NCI-H226 (cell line): ENCODE data around the gene OR14K1.
"Not testable (repeated sequence)": the region's sequence is repeated elsewhere in the genome, so short reads cannot be mapped to it uniquely, and the experiment has no call there.

Experiments
- DNase-seq: peaks from one replicate; pipeline ENCODE4 v3.0.0-alpha.2; 2015

OR14K1 gene, protein sequence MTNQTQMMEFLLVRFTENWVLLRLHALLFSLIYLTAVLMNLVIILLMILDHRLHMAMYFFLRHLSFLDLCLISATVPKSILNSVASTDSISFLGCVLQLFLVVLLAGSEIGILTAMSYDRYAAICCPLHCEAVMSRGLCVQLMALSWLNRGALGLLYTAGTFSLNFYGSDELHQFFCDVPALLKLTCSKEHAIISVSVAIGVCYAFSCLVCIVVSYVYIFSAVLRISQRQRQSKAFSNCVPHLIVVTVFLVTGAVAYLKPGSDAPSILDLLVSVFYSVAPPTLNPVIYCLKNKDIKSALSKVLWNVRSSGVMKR

DNA sequence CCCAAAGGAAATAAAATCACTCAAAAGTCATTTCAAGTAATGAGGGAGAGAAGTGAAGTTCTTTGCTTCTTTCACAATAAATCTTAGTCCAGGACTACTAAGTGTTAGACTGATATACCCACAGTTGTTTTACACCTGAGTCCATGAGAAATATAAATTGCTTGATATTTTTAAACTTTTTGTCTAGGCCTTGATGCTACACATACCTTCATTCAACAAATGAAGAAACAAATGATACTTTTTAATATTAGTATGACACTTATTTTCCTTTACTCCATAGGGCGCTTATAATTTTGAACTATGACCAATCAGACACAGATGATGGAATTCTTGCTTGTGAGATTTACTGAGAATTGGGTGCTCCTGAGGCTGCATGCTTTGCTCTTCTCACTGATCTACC is at the start of gene OR14K1:
TSS of gene OR14K1 (plus strand) at position 301 of the 400 bp plus-strand sequence. CDS start at position 301, 0 bp downstream.
- DNase-seq, result no peak

DNA sequence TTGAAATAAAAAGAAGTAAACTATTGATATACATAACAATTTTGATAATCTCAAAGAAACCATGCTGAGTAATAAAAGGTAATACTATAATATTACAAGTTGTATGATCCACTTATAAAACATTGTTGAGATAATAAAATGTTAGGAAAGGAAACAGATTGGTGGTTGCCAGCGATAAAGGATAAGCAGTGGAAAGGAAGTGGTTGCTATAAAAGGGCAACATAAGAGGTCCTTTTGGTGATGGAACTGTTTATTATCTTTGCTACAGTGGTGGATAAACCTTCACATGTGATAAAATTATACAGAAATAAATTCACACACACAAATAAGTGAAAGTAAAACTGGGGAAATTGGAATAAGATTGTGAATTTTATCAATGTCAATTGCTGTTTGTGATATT is 37.1 kb upstream of the OR14K1 start:
- DNase-seq, result no peak

DNA sequence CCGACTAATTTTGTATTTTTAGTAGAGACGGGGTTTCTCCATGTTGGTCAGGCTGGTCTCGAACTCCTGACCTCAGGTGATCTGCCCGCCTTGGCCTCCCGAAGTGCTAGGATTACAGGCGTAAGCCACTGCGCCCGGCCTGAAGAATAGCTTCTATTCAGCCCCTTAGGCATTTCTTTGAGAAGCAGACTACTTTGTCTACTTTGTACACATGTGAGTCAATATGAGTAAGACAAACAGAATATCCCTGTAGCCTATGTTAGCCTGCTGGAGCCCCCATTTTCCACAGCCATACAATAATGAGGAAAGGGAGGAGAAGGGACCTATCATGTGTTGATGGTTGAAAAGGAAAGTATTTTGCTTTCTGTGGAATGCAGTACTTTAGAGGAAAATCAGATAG is 27.7 kb upstream of the OR14K1 start:
- DNase-seq, result not testable (repeated sequence)

DNA sequence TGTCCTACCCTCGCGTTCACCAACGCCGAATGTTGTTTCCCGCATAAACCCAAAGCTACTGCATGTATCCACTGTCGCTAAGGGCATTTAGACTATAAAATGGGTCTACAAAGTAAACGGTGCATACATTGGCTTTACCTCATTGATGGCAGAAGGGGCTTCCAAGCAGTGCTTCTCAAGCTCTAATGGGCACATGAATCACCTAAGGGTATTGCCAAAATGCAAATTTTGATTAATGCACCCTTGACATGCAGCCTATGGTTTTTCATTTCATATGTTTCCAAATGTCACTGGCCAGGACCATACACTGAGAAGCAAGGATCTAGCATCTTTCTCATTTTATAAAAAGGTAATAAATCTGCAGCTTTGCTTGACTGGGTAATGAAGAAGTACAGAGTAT is 24.7 kb upstream of the OR14K1 start:
- DNase-seq, result no peak

DNA sequence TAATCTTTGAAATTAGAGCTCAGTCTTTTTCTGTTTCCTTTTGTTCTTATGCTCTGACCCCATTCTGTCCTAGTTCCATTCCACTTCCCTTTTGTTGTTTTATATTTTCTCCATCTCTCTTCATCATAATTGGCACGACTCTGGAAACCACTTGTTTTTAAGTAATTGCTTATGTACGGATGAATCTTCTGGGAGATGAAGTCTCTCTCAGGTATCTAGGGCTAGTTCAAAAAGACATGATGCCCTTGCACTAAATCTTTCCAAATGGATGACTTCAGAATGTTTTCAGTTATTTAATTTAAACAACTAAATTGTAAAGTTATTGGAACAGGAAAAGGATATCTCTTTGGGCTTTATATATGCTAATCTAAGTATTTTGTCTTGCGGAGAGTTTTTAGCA is 21.9 kb upstream of the OR14K1 start, which contains the start of gene OR6F1:
TSS of gene OR6F1 (minus strand) at position 101 of the 400 bp plus-strand sequence. CDS start 3,891 bp downstream, outside the sequence.
- no peak for DNase-seq

DNA sequence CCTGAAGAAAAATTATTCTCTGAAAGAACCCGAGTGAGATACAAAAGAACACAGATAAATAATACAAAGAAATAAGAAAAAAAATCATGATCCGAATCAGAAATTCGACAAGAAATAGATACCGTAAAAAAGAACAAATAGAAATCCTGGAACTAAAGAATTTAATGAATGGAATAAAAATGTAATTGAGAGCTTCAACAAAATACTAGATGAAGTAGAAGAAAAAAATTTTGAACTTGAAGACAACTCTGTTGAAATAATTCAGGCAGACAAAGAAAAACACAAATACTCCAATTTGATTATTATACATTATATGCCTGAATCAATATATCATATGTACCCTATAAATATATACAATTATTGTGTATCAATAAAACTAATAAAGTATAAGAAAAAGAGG is 17.2 kb upstream of the OR14K1 start:
- no peak for DNase-seq

DNA sequence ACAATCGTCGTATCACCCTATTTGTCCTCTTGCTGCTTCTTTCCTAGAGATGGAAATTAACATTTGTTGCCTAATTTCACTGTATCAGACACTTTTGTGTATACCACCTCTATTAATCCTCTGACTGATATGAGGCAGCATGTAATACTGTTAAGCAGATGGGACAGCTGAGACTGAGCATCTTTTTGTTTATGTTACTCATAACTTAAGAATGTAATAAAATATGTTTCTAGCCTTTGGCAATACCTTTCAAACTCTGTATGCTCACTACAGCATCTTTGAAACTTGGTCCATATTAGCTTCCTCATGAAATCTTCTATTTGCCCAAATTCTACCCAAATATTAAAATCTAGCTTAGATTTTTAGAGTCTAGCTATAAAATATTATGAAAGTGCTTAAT is 2.3 kb downstream of the OR14K1 start:
- peak; percentile 82 for DNase-seq

DNA sequence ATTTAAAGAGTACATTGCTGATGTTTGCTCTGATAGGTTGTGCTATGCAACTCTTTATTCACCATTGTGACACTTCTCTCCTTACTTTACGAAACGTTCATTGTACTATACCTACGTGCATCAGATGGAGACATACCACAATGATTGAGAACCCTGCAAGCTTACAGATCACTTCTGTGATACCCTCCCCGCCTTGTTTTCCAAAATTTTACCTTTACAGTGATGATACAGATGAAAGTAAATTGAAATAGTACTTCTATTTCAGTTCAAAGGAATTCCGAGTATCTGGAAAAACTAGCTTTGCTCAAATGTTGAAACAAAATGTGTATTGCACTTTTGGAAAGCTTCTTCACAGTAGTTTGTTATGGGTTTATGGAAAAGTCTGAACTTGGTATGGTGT is 3.3 kb downstream of the OR14K1 start:
- DNase-seq, result no peak

DNA sequence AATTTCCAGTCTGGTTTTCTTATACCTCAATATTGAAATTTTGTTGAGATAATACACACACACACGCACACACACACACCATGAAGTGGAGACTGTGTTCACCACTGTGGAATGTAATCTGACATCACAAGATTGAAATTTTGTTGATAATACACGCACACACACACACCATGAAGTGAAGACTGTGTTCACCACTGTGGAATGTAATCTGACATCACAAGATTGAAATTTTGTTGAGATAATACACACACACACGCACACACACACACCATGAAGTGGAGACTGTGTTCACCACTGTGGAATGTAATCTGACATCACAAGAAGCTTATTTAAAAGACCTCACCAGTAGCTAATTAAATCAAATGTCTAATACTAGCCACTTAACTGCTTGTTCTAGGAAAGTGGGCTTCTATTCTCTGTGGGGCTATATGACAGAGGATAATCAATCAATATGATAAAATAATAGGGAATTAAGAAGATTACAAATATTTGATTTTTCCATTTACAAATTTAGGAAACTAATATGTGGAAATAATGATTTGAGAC is 3.9 kb downstream of the OR14K1 start:
- peak; percentile 95 for DNase-seq

DNA sequence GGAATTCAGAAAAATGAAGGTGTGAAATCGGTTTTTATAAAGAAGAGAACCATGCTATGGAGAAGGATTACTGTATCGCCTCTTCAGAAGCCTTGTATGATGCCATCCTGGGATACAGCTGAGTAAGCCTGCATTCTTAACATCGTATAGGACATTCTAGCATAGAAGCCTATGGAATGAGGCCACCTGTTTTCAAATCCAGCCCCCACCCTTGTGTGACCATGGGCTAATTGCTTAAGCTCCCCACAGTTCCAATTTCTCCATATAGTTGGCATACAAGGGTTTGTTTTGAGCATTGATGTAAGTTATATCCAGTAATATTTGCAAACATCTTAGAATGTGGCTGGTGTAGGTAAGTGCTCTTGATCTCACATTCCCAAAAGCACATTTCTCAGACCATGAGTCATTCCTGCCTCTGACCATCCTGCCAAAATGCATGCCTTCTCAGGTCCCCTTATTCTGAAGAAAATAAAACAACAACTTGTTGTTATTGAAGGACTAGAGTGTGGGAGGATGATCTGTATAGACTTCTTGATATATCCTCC is 8.0 kb downstream of the OR14K1 start:
- DNase-seq, result peak; percentile 96

DNA sequence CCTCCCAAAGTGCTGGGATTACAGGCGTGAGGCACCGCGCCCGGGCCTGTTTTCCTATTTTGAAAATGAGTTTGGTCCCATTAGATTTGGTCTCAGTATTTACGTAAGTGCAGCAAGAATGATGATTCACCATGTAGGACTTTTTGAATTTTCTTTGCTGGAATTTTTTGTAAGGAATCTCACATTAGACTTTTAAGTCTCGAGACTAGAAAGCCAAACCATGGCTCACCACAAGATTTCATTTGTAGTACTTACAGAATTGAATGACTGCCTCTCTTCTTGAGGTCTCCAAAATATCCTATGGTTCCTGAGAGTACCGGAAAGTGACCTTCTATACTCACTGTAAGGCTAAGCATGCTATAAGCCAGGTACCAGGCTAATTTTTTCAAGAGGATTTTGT is 9.2 kb downstream of the OR14K1 start:
- peak; percentile 90 for DNase-seq

DNA sequence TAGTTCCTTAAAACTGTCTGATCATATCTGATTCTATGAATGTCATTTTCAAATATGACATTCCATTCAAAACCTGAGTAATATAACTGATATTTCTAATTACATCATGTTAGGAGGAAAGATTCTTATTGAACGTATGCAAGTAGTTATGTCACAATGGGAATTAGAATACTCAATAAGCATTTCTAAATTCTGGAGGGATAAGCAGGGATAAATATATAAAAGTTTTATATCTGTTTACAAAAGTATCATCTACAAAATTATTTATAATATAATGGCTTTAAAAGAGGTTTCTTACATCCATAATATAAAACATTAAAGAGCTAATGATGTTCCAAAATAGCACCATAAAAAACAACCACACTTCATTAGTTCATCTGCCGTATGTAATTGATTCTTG is 9.6 kb downstream of the OR14K1 start, which contains the start of gene OR14A2:
TSS of gene OR14A2 (minus strand) at position 101 of the 400 bp plus-strand sequence.
- no peak for DNase-seq

DNA sequence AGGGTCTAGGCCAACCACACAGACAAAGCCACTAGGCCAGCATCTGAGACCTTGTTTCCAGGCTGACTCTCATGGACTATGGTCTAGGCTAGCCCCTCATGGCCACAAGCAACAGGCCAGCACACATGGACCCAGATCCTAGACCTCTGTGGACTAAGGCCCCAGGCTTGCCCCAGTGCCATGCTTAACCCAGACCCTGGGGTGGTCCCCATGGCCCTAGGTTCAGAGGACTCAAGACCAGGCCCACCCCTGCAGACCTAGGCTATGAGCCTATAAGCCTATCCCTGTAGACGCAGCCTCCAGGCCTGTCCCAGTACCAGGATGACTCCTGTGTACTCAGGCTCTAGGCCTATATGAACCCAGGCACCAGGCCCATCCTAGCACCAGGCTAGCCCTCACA is 11.5 kb downstream of the OR14K1 start:
- DNase-seq, result no peak

DNA sequence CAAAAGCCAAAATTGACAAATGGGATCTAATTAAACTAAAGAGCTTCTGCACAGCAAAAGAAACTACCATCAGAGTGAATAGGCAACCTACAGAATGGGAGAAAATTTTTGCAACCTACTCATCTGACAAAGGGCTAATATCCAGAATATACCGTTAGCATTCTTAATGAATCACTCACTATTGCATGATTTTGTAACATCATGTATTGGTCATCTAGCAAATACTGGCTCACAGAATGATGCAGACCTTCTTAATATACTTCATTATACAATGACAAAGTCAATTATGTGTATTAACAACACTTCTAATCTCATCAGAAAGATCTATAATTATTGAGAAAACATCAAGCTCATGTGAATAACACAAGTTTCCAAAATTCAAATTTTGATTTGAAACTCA is 15.9 kb downstream of the OR14K1 start:
- DNase-seq, result peak; percentile 35

DNA sequence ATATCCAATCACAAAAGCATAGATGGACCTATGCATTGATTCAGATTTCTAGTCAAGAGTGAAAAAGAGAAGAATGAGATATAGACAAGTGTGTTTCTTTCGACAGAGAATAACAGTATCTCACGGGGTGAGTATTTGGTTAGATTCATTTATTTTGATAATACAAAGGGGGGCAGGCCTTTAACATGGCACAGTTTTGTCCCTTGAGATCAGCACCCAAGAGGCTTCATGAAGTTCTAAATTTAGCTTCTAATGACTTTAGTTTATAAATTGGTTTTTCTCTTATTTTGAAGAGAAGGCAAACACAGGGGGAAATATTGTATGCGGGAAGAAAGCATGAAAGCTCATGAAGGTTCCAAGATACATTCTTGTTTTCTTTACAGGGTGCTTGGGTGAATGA is 22.0 kb downstream of the OR14K1 start, which contains the start of gene OR1C1:
TSS of gene OR1C1 (minus strand) at position 101 of the 400 bp plus-strand sequence. CDS start 2,150 bp downstream, outside the sequence.
- DNase-seq, result no peak

DNA sequence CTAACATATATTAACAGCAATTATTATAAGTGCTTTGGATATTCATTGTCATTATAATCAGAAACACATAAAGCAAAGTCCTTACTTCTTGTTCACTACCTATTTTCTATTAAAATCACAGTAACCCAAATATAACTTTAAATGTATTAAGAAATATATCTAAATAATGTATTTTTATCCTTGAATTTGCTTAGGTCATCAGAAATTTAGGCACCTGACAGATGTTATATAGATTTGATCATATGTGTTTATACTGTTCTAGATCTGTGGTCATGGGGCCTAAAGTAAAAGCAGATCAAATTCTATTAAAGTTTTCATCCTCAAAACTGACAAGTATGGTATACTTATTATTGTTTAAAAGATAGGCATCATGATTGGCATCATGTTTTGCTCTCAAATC is 31.2 kb downstream of the OR14K1 start:
- DNase-seq, result no peak
